ENCODE measurements around the gene SLU7. TPM values are rescaled to one million over a fixed set of nuclear protein-coding genes. Genes with fewer than 3 reads are reported as not detected.

The SLU7 gene
- total and polyA plus RNA-seq, 9 of the 15 experiments (the other 6 are each of a cell fraction or from before 2014, with no cell fraction given) = 42.1 to 65.7 (median 54.8) TPM

- no peak for TF ChIP-seq HNRNPH1 (optimal IDR thresholded peaks at IDR 0.05; ENCODE audit: low read depth, low read length)
- TF ChIP-seq HDAC1 (IDR thresholded peaks at IDR 0.05) = no peak
- TF ChIP-seq ZNF174 (CRISPR knock-in tag; IDR thresholded peaks at IDR 0.05) = no peak
- TF ChIP-seq TOE1 (IDR thresholded peaks at IDR 0.05; ENCODE audit: borderline replicate concordance) = no peak
- no peak for TF ChIP-seq TOE1 (CRISPR knock-in tag; IDR thresholded peaks at IDR 0.05; ENCODE audit: borderline replicate concordance, low read depth)
- peak; percentile 62 for TF ChIP-seq USF1 (CRISPR knock-in tag; IDR thresholded peaks at IDR 0.05)
- no peak for TF ChIP-seq ZNF239 (CRISPR knock-in tag; IDR thresholded peaks at IDR 0.05)
- TF ChIP-seq IFI16 (CRISPR knock-in tag; IDR thresholded peaks at IDR 0.05) = no peak
- no peak for TF ChIP-seq ZBED1 (IDR thresholded peaks at IDR 0.05)
- no peak for TF ChIP-seq ZNF778 (CRISPR knock-in tag; IDR thresholded peaks at IDR 0.05)
- no peak for TF ChIP-seq CEBPG (CRISPR knock-in tag; IDR thresholded peaks at IDR 0.05)
- TF ChIP-seq CEBPG (tag; conservative IDR thresholded peaks at IDR 0.05 in 1 of 2, IDR thresholded peaks at IDR 0.05 in 1 of 2) = no peak
- TF ChIP-seq, protein P1, sequence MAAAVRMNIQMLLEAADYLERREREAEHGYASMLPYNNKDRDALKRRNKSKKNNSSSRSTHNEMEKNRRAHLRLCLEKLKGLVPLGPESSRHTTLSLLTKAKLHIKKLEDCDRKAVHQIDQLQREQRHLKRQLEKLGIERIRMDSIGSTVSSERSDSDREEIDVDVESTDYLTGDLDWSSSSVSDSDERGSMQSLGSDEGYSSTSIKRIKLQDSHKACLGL (CRISPR knock-in tag; IDR thresholded peaks at IDR 0.05; ENCODE audit: borderline replicate concordance, poor library complexity, severe bottlenecking) = no peak
- TF ChIP-seq ZFP36 (IDR thresholded peaks at IDR 0.05; ENCODE audit: low read depth, low read length, partially characterized antibody) = peak; percentile 31
- TF ChIP-seq RAD21 (CRISPR knock-in tag; conservative IDR thresholded peaks at IDR 0.05 in 1 of 2, IDR thresholded peaks at IDR 0.05 in 1 of 2) = peak; percentile 48 to 68
- TF ChIP-seq TEAD1 (CRISPR knock-in tag; IDR thresholded peaks at IDR 0.05) = peak in 1 of 2 experiments; percentile 95; a peak in 2 of 4 replicates
- peak; percentile 33; the same call in 1 of the 2 replicates for TF ChIP-seq L3MBTL2 (IDR thresholded peaks at IDR 0.05)
- TF ChIP-seq, protein P2, sequence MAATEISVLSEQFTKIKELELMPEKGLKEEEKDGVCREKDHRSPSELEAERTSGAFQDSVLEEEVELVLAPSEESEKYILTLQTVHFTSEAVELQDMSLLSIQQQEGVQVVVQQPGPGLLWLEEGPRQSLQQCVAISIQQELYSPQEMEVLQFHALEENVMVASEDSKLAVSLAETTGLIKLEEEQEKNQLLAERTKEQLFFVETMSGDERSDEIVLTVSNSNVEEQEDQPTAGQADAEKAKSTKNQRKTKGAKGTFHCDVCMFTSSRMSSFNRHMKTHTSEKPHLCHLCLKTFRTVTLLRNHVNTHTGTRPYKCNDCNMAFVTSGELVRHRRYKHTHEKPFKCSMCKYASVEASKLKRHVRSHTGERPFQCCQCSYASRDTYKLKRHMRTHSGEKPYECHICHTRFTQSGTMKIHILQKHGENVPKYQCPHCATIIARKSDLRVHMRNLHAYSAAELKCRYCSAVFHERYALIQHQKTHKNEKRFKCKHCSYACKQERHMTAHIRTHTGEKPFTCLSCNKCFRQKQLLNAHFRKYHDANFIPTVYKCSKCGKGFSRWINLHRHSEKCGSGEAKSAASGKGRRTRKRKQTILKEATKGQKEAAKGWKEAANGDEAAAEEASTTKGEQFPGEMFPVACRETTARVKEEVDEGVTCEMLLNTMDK (IDR thresholded peaks at IDR 0.05; ENCODE audit: borderline replicate concordance, insufficient read depth, low read depth, low read length, poor library complexity, severe bottlenecking) = peak; percentile 50
- TF ChIP-seq, protein P3, sequence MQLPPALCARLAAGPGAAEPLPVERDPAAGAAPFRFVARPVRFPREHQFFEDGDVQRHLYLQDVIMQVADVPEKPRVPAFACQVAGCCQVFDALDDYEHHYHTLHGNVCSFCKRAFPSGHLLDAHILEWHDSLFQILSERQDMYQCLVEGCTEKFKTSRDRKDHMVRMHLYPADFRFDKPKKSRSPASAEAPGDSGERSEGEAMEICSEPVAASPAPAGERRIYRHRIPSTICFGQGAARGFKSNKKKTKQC (CRISPR knock-in tag; IDR thresholded peaks at IDR 0.05) = no peak
Observed at GRCh38 chr5:160439205-160439600, 20.3 kb upstream of the SLU7 start (continued).
